Measurements from ENCODE around the gene CYB561D2.
"Not testable (repeated sequence)": the region's sequence is repeated elsewhere in the genome, so short reads cannot be mapped to it uniquely, and the experiment has no call there.

CYB561D2 gene

DNA sequence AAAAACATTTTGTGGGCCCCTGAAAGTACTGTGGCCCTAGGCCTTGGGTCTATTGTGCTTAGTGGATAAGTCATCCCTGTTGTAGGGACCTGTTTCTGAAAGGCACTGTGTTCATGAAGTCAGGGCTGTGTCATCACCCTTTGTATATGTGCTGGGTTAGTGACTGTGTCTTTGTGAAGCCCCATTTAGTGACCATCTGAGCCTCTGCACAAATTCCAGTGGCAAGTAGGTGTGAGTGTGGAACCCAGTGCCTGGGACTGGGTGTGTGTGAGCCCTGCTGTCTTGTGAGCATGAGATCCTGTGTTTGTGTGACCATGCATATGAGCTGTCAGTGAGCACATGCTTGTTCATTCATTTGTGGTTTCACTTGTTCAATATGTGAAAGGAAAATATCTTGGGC is 46.1 kb upstream of the CYB561D2 start:
- H3K27me3 ChIP-seq (ENCODE audit: insufficient read depth, low read length), result no peaks in the 10 kb centered on the region
- H3K4me2 ChIP-seq (ENCODE audit: low read length), result no peak overlapping the region
- H3K27ac ChIP-seq (ENCODE audit: low read depth, low read length, poor library complexity, severe bottlenecking), result no peak overlapping the region
- H3K9me3 ChIP-seq (ENCODE audit: low read length), result 0 out of 2 replicates have a peak, but pooled peaks cover 2% of the 10 kb centered on the region
- TF ChIP-seq, protein P1, sequence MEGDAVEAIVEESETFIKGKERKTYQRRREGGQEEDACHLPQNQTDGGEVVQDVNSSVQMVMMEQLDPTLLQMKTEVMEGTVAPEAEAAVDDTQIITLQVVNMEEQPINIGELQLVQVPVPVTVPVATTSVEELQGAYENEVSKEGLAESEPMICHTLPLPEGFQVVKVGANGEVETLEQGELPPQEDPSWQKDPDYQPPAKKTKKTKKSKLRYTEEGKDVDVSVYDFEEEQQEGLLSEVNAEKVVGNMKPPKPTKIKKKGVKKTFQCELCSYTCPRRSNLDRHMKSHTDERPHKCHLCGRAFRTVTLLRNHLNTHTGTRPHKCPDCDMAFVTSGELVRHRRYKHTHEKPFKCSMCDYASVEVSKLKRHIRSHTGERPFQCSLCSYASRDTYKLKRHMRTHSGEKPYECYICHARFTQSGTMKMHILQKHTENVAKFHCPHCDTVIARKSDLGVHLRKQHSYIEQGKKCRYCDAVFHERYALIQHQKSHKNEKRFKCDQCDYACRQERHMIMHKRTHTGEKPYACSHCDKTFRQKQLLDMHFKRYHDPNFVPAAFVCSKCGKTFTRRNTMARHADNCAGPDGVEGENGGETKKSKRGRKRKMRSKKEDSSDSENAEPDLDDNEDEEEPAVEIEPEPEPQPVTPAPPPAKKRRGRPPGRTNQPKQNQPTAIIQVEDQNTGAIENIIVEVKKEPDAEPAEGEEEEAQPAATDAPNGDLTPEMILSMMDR (IDR thresholded peaks at IDR 0.05; ENCODE audit: low read length), result no peak
- no peak for TF ChIP-seq EZH2 (IDR thresholded peaks at IDR 0.05; ENCODE audit: borderline replicate concordance, low read length)
- H3K4me1 ChIP-seq (ENCODE audit: insufficient read depth, low read length, severe bottlenecking), result peaks cover 12% of the 10 kb centered on the region
- H3K36me3 ChIP-seq (ENCODE audit: insufficient read depth, low read length), result peaks cover 5% of the 10 kb centered on the region
- no peaks in the 10 kb centered on the region for H3K79me2 ChIP-seq (ENCODE audit: insufficient read depth, low read length)
- H4K20me1 ChIP-seq (ENCODE audit: insufficient read depth, low read length), result no peaks in the 10 kb centered on the region
- H3K4me3 ChIP-seq (ENCODE audit: low read depth, low read length, poor library complexity, severe bottlenecking), result no peak overlapping the region
- H2AFZ ChIP-seq (ENCODE audit: low read length), result no peak overlapping the region
- no peaks in the 10 kb centered on the region for H3K9me2 ChIP-seq (ENCODE audit: low read depth, low read length)
- no peaks in the 10 kb centered on the region for H3F3A ChIP-seq (ENCODE audit: insufficient read depth, low read length)
- H3K9ac ChIP-seq (ENCODE audit: low read length), result no peak overlapping the region

DNA sequence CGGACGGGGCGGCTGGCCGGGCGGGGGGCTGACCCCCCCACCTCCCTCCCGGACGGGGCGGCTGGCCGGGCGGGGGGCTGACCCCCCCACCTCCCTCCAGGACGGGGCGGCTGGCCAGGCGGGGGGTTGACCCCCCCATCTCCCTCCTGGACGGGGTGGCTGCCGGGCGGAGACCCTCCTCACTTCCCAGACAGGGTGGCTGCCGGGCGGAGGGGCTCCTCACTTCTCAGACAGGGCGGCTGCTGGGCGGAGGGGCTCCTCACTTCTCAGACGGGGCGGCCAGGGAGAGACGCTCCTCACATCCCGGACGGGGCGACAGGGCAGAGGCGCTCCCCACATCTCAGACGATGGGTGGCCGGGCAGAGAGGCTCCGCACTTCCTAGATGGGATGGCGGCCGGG is 38.6 kb upstream of the CYB561D2 start:
- H3K27me3 ChIP-seq (ENCODE audit: insufficient read depth, low read length); H4K20me1 ChIP-seq (ENCODE audit: insufficient read depth, low read length); H3K4me2 ChIP-seq (ENCODE audit: low read length); H3K4me1 ChIP-seq (ENCODE audit: insufficient read depth, low read length, severe bottlenecking); H3K9me2 ChIP-seq (ENCODE audit: low read depth, low read length); H3K27ac ChIP-seq (ENCODE audit: low read depth, low read length, poor library complexity, severe bottlenecking); H3K36me3 ChIP-seq (ENCODE audit: insufficient read depth, low read length); H2AFZ ChIP-seq (ENCODE audit: low read length); H3K9ac ChIP-seq (ENCODE audit: low read length); H3K4me3 ChIP-seq (ENCODE audit: low read depth, low read length, poor library complexity, severe bottlenecking); H3F3A ChIP-seq (ENCODE audit: insufficient read depth, low read length); H3K79me2 ChIP-seq (ENCODE audit: insufficient read depth, low read length); H3K9me3 ChIP-seq (ENCODE audit: low read length): not testable (repeated sequence)

DNA sequence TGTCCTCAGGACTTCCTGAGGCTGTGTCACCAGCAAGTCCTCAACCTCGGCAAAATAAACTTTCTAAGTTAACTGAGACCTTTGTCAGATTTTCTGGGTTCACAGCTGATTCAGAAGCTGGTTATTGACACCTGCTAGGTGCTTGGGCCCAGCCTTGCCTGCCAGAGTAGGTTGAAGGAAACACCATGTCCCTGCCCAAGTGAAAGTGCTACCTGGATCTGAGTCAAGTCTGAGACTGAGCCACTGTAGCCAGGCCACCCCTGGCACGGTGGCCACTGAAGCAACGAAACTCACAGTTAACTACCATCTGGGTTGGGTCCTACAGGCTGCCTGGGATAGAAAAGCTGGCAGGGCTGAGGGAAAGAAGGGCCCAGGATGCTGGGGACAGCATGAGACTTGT is 36.3 kb upstream of the CYB561D2 start:
- no peaks in the 10 kb centered on the region for H4K20me1 ChIP-seq (ENCODE audit: insufficient read depth, low read length)
- H3K27me3 ChIP-seq (ENCODE audit: insufficient read depth, low read length), result no peaks in the 10 kb centered on the region
- H3K9me2 ChIP-seq (ENCODE audit: low read depth, low read length), result no peaks in the 10 kb centered on the region
- H3K9me3 ChIP-seq (ENCODE audit: low read length), result peaks cover 6% of the 10 kb centered on the region; the same call in 1 of the 2 replicates
- H3K27ac ChIP-seq (ENCODE audit: low read depth, low read length, poor library complexity, severe bottlenecking), result no peak overlapping the region
- H3K4me2 ChIP-seq (ENCODE audit: low read length), result no peak overlapping the region
- H3K79me2 ChIP-seq (ENCODE audit: insufficient read depth, low read length), result no peaks in the 10 kb centered on the region
- no peak overlapping the region for H3K9ac ChIP-seq (ENCODE audit: low read length)
- H3F3A ChIP-seq (ENCODE audit: insufficient read depth, low read length), result no peaks in the 10 kb centered on the region
- H2AFZ ChIP-seq (ENCODE audit: low read length), result no peak overlapping the region
- peaks cover 6% of the 10 kb centered on the region for H3K36me3 ChIP-seq (ENCODE audit: insufficient read depth, low read length)
- no peak for TF ChIP-seq EZH2 (IDR thresholded peaks at IDR 0.05; ENCODE audit: borderline replicate concordance, low read length)
- TF ChIP-seq, protein P1 (IDR thresholded peaks at IDR 0.05; ENCODE audit: low read length), result no peak
- H3K4me3 ChIP-seq (ENCODE audit: low read depth, low read length, poor library complexity, severe bottlenecking), result no peak overlapping the region
- peaks cover 32% of the 10 kb centered on the region for H3K4me1 ChIP-seq (ENCODE audit: insufficient read depth, low read length, severe bottlenecking)

DNA sequence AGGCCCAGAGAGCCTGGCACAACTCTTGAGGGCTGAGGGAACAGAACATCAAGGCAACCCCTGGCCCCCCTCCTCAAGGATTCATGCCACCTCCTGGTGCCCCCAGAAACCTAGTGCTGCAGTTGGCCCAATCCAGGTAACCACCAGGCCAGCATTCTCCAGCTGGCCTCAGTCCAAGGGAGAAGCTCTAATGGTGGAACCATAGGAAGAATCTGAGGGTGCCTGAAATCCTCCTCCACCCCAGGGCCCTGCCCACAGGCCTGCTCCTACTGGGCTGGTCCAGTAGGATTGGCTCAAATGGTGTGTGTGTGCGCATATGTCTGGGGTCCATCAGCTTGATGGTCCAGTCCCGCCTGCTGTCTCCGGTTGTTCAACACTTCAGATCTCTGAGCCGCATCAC is 35.8 kb upstream of the CYB561D2 start:
- peaks cover 2% of the 10 kb centered on the region; the same call in 1 of the 2 replicates for H3K9me3 ChIP-seq (ENCODE audit: low read length)
- no peak overlapping the region for H2AFZ ChIP-seq (ENCODE audit: low read length)
- H3F3A ChIP-seq (ENCODE audit: insufficient read depth, low read length), result no peaks in the 10 kb centered on the region
- H3K27me3 ChIP-seq (ENCODE audit: insufficient read depth, low read length), result no peaks in the 10 kb centered on the region
- peaks cover 32% of the 10 kb centered on the region for H3K4me1 ChIP-seq (ENCODE audit: insufficient read depth, low read length, severe bottlenecking)
- no peak overlapping the region for H3K4me2 ChIP-seq (ENCODE audit: low read length)
- TF ChIP-seq, protein P1 (IDR thresholded peaks at IDR 0.05; ENCODE audit: low read length), result no peak
- TF ChIP-seq EZH2 (IDR thresholded peaks at IDR 0.05; ENCODE audit: borderline replicate concordance, low read length), result no peak
- H3K4me3 ChIP-seq (ENCODE audit: low read depth, low read length, poor library complexity, severe bottlenecking), result no peak overlapping the region
- H3K36me3 ChIP-seq (ENCODE audit: insufficient read depth, low read length), result peaks cover 2% of the 10 kb centered on the region; the same call in 1 of the 2 replicates
- no peak overlapping the region for H3K27ac ChIP-seq (ENCODE audit: low read depth, low read length, poor library complexity, severe bottlenecking)
- no peaks in the 10 kb centered on the region for H3K9me2 ChIP-seq (ENCODE audit: low read depth, low read length)
- H3K79me2 ChIP-seq (ENCODE audit: insufficient read depth, low read length), result no peaks in the 10 kb centered on the region
- H4K20me1 ChIP-seq (ENCODE audit: insufficient read depth, low read length), result no peaks in the 10 kb centered on the region
- no peak overlapping the region for H3K9ac ChIP-seq (ENCODE audit: low read length)
